Measurements from ENCODE around the gene ANK3.
"Not testable (repeated sequence)": the region's sequence is repeated elsewhere in the genome, so short reads cannot be mapped to it uniquely, and the experiment has no call there.

Gene ANK3

DNA sequence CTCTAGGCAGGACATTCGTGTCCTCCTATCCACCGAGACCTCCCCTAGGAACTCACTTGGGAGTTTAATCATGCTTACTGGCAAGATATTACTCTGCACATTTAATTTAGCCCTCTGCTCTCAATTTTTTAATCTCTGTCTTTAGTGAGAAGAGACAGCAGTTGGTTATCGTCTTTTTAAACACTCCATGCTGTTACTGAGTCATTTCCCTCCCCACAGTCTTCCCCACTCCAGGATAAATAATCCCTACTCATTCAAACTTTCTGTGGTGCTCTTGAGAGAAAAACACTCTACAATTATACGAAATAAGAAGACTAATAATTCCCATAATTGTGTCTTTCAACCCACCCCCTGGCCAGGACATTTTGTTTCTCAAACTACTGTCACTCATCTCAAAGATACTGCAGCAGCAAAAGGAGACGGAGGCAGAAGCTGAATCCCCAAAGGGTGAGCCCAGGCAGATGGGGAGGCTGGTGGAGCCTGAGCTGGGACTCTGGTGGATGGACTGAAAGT lies 84.2 kb downstream of the ANK3 start:
- peak; percentile 30 for DNase-seq (ENCODE audit: low spot score)

DNA sequence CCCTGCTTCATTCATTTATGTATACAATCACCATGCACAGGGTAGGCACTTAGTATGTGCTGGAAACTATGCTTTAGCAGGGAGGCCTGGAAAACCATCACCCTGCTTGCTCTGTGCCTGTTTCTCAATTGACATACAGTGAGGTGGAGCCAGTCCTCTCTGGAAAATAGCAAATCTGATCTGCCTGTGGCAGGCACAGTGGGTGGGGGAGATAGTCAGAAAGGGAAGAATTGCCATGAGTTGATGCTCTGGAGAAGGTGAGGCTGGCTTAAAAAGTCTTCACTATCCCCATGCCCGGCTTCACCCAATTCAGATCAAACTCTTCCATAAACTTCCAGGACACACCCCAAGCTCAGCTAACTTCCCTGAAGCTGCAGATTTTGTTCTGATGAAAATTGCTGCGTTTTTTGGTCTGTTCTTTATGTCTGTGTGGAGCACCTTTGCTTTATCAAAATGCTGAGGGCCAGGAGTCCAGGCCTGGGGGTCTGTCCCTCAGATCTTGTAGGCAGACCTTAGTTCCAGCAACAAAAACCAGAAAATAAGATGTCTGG lies 84.8 kb downstream of the ANK3 start:
- no peak for DNase-seq (ENCODE audit: low spot score)

DNA sequence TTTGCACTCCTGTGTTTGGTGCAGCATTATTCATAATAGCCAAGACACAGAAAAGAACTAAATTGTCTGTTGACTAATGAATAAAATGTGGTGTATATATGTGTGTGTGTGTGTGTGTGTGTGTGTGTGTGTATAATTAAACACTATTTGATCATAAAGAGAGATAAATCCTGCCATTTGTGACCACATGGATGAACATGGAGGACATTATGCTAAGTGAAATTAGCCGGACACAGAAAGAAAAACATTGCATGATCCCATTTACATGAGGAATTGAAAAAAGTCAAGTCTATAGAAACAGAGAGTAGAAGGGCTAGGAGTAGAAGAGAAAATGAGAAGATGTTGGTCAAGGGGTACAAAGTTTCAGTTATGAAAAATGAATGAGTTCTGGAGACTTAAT lies 85.9 kb downstream of the ANK3 start:
- no peak for DNase-seq (ENCODE audit: low spot score)

DNA sequence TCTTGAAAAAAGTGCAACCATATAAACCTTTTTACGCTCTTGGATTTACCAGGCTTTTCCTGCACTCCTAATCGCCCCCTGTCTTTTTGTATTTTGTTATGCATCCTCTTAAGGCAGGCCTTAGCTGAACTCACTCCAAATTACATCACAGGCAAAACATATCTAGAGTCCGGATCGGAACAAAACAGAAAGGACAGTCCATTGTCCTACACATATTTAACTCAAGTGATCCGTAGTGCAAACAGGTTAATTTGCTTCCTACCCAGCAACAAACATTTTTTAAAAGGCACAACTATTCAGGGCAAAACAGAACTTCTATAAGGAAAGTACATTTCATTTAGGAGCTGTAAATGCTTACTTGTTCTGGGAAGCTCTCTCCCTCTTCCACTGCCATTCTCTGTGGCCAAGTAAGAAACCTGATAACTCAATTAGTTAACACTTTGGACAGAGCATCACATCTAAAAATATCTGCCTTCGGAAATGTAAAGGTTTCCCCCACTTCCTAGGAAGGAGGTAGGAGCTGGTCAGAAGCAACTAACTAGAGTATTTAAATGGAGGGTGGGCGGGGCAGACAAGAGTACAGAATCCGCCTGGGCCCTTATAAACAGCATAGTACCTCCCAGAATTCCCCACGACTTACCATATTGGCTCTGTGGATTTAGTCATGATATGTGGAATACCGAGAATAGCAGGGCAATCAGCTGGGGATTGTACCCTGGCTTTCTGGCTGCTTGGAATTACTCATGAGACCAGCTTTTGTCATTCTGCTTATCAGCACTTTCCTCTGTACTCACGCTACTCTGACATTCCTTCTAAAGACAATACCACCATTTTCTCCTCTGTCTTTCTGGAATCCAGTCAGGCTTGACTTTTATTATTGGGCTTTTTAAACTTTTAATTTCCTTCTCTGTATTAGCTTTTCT lies 89.5 kb downstream of the ANK3 start:
- no peak for DNase-seq (ENCODE audit: low spot score)

DNA sequence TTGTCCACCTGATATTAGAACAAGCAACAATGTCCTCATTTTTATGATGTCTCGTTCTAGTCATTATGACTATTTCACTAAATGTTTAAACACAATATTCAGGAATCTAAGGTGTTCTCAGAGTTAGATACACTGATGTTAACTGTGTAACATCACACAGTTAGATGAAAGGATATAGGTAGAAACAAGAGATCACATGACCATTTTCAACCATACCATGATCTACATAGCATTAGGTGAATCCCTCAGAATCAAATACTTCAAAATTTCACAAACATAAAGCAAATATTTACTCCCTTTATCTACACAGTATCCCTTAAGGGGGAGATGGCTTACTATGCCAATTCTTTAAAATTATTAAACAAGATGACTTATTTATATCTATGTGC lies 90.3 kb downstream of the ANK3 start:
- no peak for DNase-seq (ENCODE audit: low spot score)

DNA sequence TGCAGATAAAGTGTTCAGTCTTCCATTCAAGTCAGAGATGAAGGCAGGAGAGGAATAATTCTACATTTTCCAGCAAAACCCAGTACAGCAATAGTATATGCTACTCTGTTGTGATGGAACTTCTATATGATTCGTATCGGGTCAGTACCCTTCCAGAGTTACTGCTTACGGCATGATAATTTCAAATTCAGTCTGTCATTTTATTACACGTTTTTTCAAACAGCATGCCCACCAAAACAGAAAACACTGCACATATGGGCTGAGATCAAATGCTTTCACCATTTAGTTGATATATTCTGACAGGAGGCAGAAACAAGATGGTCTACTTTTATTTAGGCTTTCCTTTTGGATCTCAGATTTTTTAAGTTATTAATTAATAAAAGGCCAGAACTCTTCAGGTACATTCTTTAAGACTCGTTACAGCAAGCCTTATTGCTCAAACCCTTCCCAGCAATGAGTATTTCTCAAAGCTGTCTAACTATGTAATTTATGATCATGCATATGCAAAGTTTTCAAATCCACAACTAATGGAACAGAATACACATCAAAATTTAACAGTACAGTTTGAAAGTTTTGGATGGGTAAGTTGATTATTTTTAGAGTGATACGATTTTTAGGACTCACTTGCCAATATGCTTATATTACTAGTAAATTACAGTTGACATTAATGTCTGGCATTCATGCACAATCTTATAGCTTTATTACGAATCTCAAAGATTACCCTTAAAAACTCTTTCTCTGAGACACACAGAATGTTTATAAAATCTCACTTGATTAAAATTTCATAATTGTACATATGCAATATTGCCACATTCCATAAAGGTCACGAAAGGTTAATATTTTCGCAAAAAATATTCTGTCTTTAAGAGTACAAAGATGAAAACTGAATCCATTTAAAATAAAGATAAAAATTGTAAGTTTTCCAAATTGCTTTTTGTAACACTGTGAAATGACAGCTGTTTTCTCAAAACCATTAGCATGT lies 91.0 kb downstream of the ANK3 start:
- DNase-seq (ENCODE audit: low spot score): no peak

DNA sequence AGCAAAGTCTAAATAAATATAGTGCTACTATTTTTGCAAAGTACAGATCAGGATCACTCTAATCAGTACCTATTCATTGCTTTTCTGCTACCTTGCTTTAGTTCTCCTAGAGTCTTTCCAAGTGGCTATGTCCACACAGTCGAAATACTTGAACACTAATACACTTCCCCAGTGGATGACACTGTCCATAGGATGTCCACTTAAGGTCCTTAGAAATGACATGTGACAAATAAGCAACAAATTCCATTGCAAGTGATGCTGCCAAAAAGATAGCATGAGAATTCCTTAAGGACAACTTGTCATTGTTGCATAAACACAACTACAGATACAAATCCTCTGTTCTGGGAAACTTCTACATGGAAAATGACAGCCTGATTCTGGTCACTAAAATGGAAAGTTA lies 93.6 kb downstream of the ANK3 start:
- no peak for DNase-seq (ENCODE audit: low spot score)

DNA sequence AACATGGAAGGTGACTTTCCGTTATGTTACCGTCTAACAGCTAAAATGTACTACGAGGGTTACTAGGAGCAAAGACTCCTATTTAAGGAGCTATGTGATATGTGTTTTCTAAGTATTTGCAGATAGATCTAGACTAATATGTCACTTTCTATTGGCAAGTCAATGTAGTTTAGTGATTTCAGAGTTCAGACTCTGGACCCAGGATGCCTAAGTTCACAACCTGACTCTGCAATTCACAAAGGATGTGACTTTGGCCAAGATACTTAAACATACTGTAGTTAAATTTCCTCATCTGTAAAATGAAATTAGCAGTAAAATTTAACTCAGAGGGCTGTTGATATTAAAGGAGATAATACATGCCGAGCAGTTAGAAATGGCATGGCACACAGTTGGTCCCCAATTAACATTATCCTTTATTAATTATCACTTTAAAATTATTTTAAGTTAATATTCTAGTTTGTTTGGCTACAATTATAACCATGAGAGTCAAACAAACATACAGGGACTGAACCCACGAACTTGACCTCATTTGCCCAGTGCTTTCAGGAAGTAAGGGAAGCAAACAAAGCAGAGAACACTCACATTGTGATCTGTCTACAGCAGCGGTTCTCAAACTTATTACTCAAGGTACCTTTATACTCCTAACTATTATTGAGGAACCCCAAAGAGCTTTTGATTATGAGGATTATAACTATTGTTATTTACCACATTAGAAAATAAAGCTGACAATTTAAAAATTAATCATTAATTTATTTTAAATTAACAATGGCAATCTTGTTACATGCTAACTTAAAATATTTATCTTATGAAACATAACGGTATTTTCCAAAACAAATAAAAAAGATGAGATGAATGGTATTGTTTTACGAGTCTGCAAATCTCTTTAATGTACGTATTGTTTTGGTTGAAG lies 94.4 kb downstream of the ANK3 start:
- DNase-seq (ENCODE audit: low spot score): no peak

DNA sequence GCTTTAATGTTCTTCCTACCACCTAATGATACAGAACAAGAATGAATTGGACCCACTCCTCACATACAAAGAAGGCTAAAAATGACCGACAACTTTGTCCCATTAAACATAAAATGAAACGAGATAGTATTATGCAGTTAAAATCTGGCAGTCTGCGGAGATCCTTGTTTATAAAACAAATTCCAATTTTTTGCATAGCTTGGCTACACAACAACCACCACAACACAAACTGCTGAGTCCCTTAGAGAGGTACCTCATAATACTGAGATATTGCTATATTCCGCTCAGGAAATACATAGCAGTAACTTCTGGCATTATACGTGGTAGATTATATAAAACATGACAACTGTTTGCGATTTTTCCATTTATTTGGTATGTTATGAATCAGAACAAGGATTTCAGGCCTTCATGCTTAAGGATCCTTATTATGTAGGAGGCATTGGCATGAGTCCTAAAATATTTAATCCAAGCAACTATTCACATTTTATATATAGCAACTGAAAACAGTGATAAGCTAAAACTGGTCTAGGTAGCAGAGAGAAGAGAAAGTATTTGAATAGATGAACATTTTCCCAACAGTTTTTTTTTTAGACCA lies 96.0 kb downstream of the ANK3 start:
- DNase-seq (ENCODE audit: low spot score): no peak

DNA sequence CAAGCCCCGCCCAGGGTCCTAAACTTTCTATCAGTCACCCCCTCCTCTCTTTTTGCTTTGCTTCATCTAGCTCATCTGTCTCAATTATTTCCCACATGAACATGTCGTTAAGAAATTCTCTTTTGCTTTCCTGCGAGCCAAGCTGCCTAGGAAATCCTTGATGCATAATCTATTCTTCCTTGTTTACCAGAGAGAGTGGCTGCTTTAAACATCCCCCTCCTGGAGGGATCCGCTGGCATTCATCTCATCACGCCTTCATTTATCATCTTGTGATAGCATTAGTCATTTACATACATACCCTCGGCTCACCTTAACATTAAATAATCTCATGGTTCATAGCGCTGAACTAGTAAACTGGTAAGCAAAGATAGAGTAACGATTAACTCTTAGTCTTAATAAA lies 96.7 kb downstream of the ANK3 start:
- DNase-seq (ENCODE audit: low spot score): no peak

DNA sequence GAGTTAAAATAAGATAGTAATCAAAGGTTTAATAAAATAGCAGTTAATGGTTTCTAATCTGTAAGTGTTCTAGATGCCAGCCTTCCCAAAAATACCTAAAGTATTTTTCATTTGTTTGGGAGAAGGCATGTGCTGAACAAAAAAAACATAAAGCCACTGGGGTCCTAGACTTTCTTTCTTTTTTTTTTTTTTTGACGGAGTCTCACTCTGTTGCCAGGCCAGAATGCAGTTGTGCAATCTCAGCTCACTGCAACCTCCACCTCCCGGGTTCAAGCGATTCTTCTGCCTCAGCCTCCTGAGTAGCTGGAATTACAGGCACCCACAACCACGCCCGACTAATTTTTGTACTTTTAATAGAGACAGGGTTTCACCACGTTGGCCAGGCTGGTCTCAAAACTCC lies 97.1 kb downstream of the ANK3 start:
- not testable (repeated sequence) for DNase-seq (ENCODE audit: low spot score)

DNA sequence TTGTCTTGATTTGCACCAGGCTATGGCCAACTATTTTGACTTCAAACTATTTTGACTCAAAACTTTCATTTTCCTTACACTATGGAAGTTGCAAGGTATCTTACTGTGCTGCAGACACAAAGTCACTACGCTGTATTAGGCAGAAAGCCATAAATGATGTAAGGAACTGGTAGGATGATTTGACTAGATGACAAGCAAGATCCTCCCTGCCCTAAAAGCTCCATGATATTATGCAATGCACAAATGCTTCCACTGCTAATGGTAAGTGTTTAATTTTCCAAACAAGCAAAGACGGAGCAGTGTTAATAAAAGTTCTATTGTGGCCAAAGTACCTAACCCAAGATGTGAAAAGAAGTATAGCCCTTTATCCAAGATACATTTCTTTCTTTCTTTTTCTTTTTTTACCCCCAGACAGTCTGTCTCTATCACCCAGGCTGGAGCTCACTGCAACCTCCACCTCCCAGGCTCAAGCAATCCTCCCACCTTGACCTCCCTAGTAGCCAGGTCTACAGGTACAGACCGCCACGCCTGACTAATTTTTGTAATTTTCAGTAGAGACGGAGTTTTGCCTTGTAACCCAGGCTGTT lies 98.2 kb downstream of the ANK3 start:
- no peak for DNase-seq (ENCODE audit: low spot score)

DNA sequence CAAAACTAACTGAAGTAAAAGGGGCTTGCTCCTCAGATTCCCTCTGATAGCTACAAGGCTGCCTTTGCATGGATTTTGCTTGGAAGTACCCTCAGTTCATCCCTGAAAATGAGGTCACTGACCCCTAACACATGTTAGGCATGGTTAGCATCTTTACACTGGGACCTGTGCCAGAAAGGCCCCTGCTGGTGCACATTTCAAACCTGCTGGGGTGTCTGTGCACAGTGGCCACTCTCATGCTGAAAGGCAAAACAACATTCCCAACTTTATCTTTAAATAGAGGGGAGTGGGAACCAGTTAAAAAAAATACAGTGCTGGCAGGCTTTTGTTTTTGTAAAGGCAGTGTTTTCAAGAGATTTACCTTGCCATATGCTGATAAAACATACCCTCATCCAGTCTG lies 99.1 kb downstream of the ANK3 start:
- DNase-seq (ENCODE audit: low spot score): no peak

DNA sequence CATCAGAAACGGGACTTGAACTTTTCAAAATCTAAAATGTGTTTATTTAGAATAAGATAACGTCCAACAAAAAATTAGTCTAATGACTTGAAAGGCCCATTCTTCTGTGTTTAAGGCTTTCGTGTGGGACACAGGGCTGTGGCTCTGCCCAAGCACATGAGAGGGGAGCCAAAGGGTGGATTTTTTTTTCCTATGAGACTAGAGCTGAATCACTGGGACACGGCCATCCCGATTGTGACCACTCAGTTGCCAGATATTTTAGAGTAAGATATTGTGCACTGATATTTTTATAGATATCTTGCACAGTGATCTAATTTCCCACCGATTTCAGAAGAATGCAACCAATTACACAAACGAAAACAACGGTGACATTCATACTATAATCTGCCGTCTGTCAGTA lies 99.9 kb downstream of the ANK3 start:
- DNase-seq (ENCODE audit: low spot score): no peak

DNA sequence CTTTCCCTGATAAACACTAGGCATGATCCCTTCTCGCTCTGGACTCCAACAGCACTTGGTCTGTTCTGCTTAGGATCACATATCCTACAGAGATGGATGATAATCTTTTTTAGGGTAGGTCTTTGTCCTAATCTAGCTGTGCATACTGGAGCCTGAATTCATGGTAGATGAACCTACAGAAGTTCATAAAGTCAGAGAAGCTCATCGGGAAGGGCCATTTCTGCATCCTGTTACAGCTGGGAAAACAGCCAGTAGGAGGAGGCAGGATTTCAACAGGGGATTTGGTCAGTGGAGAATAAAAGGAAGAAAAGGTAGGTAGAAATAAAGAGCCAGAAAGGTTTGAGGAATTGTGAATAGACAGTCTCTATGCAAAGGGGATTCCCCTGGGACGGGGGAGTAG lies 101.4 kb downstream of the ANK3 start:
- DNase-seq (ENCODE audit: low spot score): no peak

DNA sequence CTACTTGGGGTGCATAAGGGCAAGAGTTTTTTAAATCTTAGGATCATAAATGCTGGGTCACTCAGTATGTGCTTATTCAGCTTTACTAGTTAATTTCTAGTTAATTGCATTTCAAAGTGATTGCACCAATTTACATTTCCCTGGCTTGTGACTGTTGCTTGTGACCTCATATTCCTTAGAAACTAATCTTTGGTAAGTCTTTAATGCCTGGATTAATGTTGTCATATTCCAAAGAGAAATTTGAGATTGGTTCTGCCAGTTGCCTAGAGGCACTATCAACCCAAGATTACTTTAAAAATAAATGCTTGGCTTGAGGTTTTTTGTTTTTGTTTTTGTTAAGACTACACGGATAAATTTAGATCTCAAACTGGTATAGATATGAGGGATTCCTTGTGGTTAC lies 103.1 kb downstream of the ANK3 start:
- DNase-seq (ENCODE audit: low spot score): no peak

DNA sequence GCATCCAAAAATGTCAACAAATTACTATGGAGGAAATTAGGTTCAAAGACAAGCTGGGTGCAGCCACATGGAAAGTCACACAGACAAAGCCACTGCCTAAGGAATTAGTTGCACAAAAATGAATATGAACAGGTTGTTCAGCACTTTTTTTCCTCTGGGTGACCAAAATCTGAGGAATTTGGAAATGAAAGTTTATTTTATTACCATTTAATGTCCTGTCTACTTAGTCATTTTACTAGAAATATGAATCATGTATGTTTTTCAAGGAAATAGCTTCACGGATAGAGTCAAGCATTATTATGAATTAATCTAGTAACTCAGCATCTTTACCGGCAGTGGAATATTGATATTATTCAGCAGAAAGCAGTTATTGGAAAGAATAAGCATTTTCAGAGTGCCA lies 106.3 kb downstream of the ANK3 start:
- no peak for DNase-seq (ENCODE audit: low spot score)

DNA sequence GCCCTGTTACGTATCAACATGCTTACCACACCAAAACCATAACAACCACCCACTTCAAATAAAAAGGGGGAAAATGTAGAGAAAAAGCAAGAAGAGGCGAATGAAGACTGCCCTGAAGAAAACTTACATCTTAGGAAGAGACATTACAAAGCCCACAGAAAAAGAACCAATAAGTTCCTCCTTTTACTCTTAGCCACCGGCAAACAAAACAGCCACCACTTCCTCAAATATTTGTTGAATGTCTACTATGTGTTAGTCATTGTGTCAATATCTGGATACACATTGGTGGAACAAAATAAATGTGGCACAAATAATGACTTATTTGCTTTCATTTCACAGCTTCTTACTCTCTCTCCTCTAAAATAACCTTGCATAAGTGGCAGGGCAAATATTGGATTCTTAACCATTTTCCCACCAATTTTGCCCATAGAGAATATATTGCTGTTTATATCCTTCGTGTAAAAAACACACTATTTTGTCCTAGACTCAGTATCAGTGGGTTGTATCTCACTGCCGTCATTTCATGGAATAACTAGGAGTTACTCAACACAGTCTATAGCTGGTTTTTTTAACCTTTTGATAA lies 106.8 kb downstream of the ANK3 start:
- peak; percentile 45 for DNase-seq (ENCODE audit: low spot score)

DNA sequence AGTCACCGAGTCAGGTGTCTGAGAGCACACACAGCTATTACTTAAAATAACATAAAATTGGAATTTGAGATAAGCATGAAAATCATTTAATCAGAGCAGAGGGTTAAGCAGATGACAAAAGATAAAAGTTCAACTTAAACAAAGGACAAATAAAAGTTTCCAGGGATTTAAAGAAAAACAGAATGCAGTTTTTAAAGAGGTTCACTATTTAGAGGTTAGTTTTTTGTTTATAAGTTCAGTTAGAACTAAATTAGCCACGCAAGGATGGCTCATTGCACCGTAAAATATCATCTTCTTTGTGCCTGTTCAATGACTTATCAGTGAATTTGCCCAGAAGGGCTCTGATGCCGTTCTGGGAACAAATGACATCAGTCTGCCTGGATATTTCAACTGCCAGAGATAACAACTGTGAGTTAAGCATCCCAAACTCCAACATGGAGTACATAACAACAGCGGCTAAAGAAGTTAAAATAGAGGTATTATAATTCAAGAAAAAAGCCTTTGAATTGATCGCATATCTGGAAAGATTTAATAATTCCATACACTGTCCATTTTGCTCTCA lies 107.8 kb downstream of the ANK3 start:
- DNase-seq (ENCODE audit: low spot score): no peak

DNA sequence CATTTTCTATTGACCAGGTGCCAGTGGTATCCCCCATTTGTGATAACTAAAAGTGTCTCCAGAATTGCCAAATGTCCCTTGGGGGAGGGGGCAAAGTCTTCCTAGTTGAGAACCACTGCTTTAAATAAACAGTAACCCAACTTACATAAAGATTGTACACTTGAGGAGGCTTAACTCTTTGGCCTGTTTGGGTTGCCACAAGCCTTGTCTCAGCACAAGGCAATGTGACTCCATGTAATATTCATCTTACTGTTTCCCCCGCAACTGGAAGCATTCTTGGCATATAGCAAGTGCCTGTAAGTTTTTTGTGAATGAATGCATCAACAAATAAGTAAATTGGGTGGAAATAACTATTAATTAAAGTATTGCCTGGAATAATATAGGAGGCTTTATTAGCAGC lies 108.3 kb downstream of the ANK3 start:
- no peak for DNase-seq (ENCODE audit: low spot score)
